ENCODE data around the gene IBA57.
"Not testable (repeated sequence)": the region's sequence is repeated elsewhere in the genome, so short reads cannot be mapped to it uniquely, and the experiment has no call there.

The IBA57 gene

GRCh38 chr1:228177721-228178710 lies 12.4 kb downstream of the IBA57 start:
- intact Hi-C loops (cut with DNase I): no loop called here
- peak in 2 of 42 donors; percentile 7 for DNase-seq

GRCh38 chr1:228178737-228179684 lies 13.4 kb downstream of the IBA57 start:
- intact Hi-C loops (cut with DNase I): no loop called here

GRCh38 chr1:228180271-228180958 lies 14.8 kb downstream of the IBA57 start:
- intact Hi-C loops (cut with DNase I): no loop called here
- DNase-seq: peak in 2 of 42 donors; percentile 3 to 10

More at GRCh38 chr1:228178737-228179684, 13.4 kb downstream of the IBA57 start:
- DNase-seq: peak in 2 of 42 donors; percentile 12 to 33

- DNase-seq: peak in 1 of 42 donors; percentile 2
- intact Hi-C loops (cut with DNase I): no loop called here
Measured at GRCh38 chr1:228180959-228181644, 15.5 kb downstream of the IBA57 start.

- peak in 2 of 42 donors; percentile 13 to 35 for DNase-seq
- intact Hi-C loops (cut with DNase I): no loop called here
Measured at GRCh38 chr1:228181645-228182034, 16.0 kb downstream of the IBA57 start.

- intact Hi-C loops (cut with DNase I): no loop called here
- peak in 1 of 42 donors; percentile 19 for DNase-seq
Measured at GRCh38 chr1:228182296-228183030, 16.9 kb downstream of the IBA57 start.

- intact Hi-C loops (cut with DNase I): no loop called here
- peak in 2 of 42 donors; percentile 7 to 19 for DNase-seq
Measured at GRCh38 chr1:228184152-228184551, 18.5 kb downstream of the IBA57 start.

- DNase-seq: peak in 1 of 42 donors; percentile 2
- intact Hi-C loops (cut with DNase I): no loop called here
Measured at GRCh38 chr1:228185641-228185965, 20.0 kb downstream of the IBA57 start.

- intact Hi-C loops (cut with DNase I); DNase-seq: not testable (repeated sequence)
Measured at GRCh38 chr1:228188249-228188648, 22.6 kb downstream of the IBA57 start.

GRCh38 chr1:228190182-228190581 lies 24.6 kb downstream of the IBA57 start:
- peak in 2 of 42 donors; percentile 11 to 27 for DNase-seq
- intact Hi-C loops (cut with DNase I): no loop called here

- peak in 1 of 42 donors; percentile 4 for DNase-seq
- intact Hi-C loops (cut with DNase I): no loop called here
Measured at GRCh38 chr1:228190778-228191177, 25.2 kb downstream of the IBA57 start.

GRCh38 chr1:228194436-228194835 lies 28.8 kb downstream of the IBA57 start:
- intact Hi-C loops (cut with DNase I): no loop called here
- peak in 2 of 42 donors; percentile 1 to 13 for DNase-seq

GRCh38 chr1:228194921-228195812 lies 29.6 kb downstream of the IBA57 start:
- peak in 2 of 42 donors; percentile 7 to 8 for DNase-seq
- intact Hi-C loops (cut with DNase I): no loop called here

GRCh38 chr1:228197555-228198147 lies 32.0 kb downstream of the IBA57 start:
- no peak for DNase-seq
- intact Hi-C loops (cut with DNase I): no loop called here

GRCh38 chr1:228198977-228199590 lies 33.5 kb downstream of the IBA57 start:
- no peak for DNase-seq
- intact Hi-C loops (cut with DNase I): no loop called here

- intact Hi-C loops (cut with DNase I): no loop called here
- peak in 2 of 42 donors; percentile 8 to 16 for DNase-seq
Measured at GRCh38 chr1:228204958-228205357, 39.4 kb downstream of the IBA57 start.

All from head of caudate nucleus (tissue), 42 donors.